MV-4-11 (cell line): Measurements from ENCODE around the gene PEX11G.
"Not testable (repeated sequence)": the region's sequence is repeated elsewhere in the genome, so short reads cannot be mapped to it uniquely, and the experiment has no call there.

Experiments
- DNase-seq: peaks from one replicate; lab custom pipeline; 2025; lab: John Stamatoyannopoulos, UW

The PEX11G gene

GRCh38 chr19:7433456-7433855 is 55.4 kb downstream of the PEX11G start:
- not testable (repeated sequence) for DNase-seq

DNA sequence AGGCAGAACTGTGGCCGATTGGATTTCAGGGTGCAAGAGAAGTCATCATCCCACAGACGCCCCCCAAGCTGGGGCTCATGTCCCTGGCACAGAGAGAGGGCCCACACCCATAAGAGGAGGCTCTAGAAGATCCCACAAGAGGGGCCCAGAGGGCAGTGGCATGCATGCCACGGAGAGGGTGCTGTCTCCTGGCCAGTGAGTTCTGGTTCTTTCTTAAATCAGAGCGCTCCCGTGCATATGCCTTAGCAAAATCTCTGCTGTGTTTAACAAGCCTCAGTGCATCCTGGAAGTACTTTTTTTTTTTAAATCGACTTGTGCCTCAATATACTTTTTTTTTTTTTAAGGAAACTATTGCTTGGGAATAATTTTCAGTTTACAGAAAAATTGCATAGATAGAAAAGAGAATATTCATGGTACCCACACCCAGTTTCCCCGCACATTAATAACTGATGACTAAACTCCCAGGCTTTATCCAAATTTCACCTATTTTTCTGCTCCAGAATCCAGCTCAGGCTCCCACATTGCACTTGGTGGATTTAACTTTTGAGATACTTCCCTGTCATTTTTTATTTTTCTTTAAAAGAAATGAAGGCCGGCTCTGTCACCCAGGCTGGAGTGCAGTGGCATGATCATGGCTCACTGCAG is 59.1 kb downstream of the PEX11G start:
- no peak for DNase-seq

GRCh38 chr19:7428651-7429113 is 60.2 kb downstream of the PEX11G start:
- DNase-seq, result no peak

DNA sequence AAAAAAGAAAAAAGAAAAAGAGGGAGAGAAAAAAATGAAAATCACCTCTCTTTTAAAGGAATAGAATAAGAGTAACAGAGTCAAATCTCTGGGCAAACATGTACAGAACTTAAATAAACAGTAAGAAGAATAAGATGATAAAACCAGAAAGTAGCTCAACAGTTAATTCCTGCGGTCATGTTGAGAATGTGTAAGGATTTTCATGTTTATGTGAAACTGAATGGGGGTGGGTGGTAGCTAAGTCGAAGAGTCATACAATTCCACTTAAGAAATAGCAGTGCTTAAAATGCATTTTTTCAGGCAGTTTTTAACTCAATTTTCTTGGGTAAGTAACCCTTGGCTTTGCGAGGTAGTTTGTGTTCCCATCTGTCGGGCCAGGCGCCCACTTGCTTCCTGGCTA is 60.9 kb downstream of the PEX11G start:
- no peak for DNase-seq

DNA sequence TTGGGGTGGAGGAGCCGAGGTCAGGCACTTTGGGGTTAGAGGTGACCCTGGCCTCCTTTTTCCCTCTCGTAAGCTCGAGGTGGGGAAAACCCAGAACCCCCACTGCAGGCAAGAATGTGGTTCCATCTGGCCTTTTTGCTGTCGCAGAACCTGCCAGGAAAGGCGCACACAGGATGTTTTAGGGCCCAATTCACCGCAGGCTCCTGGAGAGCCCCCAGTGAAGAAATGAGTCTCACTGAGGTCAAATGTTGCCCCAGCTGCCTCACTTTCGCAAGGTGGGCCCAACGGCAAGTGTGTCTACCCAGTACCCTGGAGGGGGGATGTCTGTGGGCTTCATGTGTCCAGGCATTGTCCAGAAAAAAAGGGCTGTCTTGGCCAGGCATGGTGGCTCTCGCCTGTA is 61.8 kb downstream of the PEX11G start:
- DNase-seq, result no peak
